Activated naive CD8-positive, alpha-beta T cell treated with anti-CD3 and anti-CD28 coated beads for 36 hours (primary cell): ENCODE data around the gene MAD1L1. TPM values are rescaled to one million over a fixed set of nuclear protein-coding genes. Genes with fewer than 3 reads are reported as not detected.

Source experiments
- DNase-seq: peaks from one replicate; pipeline ENCODE4 v3.0.0; 2021
- H3K27ac Mint-ChIP-seq: one replicate; pipeline ENCODE4 v1.8.0; 2022; ENCODE audit warnings: mild to moderate bottlenecking, moderate library complexity, mixed read lengths
- H3K27me3 Mint-ChIP-seq: one replicate; pipeline ENCODE4 v1.8.0; 2022; ENCODE audit warnings: mild to moderate bottlenecking, mixed read lengths
- H3K36me3 Mint-ChIP-seq: one replicate; pipeline ENCODE4 v1.8.0; 2021; ENCODE audit warnings: mild to moderate bottlenecking, mixed read lengths
- H3K4me1 Mint-ChIP-seq: one replicate; pipeline ENCODE4 v1.8.0; 2021; ENCODE audit warnings: mixed read lengths
- H3K4me3 Mint-ChIP-seq: one replicate; pipeline ENCODE4 v1.8.0; 2022; ENCODE audit warnings: mild to moderate bottlenecking, moderate library complexity, mixed read lengths
- H3K9me3 Mint-ChIP-seq: one replicate; pipeline ENCODE4 v1.8.0; 2022; ENCODE audit warnings: mixed read lengths
- total RNA-seq, 2 experiments: library from RNA; stranded (reverse); gene quantifications; one replicate each; pipeline ENCODE4 v1.2.3, GENCODE V29; 2021

Gene MAD1L1
- total RNA-seq, 2 experiments from 2014 or later, result 36.5 to 37.8 TPM

DNA sequence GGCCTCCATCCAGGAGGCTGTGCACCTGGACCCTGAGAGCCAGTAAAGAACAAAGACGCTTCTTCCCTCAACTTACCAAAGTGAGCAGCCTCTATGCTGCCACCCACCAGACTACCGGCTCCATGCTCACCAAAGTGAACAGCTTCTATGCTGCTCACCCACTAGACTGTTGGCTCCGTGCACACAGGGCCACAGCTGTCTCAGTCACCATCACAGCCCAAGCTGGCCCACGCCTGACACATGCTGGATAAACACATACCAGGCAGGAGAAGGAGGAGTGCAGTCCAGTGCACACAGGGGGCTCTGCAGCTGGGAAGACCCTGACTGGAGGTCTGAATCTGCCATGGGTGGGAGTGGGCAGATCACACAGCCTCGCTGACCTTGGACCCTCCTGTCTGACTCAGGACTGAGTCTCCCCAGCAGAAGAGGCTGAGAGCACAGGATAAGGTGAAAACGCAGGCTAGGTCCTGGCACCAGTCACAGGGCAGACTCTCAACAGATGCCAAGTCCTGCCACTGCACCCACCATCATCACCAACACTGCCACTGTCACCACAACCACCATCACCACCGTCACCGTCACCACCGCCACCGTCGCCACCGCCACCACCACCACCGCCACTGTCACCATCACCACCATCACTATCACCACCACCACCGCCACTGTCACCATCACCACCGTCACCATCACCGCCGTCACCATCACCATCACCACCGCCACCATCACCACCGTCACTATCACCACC is 130.9 kb downstream of the MAD1L1 start:
- peaks cover 48% of the 10 kb centered on the region for H3K4me1 Mint-ChIP-seq
- no peaks in the 10 kb centered on the region for H3K27me3 Mint-ChIP-seq
- H3K27ac Mint-ChIP-seq, result peak overlapping the region; percentile 59
- H3K36me3 Mint-ChIP-seq, result peaks cover 8% of the 10 kb centered on the region
- no peak for DNase-seq
- no peak overlapping the region for H3K4me3 Mint-ChIP-seq
- H3K9me3 Mint-ChIP-seq, result no peaks in the 10 kb centered on the region

DNA sequence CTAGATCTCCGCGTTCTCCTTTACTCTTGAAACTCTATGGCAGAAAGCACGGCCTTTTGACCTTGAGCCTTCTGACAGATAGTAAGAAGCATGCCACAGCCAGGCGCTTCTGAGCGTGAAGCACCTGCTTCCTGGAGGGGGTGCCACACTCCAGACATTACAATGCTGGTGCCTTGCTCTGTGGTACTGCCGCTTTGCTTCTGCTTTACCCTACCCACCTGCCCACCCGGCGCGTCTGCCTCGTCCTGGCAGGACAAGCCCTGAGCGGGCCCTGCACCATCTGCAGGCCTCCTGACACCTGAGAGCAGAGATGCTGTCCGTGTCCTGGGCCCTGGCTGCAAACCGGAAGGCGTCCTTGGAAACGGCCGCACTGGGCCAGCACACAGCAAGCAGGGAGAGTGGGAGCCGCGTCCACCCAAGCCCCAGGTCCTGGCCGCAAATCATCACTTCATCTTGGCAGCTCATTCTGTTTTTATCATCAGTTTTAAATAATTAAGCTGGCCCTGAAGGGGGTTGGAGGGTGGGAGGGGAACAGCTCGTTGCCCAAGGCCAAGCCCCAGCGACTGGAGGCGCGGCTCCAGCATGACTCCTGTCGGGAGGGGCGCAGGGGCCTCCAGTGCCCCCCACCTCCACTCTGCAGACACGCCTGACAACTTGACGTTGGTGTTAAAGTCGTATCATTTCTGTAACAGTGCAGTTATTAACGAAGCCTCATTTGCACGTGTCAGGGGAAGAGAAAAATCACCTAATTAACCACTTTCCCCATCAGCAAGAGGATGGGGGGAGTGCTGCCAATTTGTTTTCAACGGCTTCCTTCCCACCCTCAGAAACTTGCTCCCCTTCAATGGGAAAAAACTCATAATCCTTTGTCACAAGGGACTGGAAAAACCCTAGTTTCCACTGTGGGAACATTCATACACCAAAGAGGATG is 132.2 kb downstream of the MAD1L1 start:
- Mint-ChIP-seq H3K27me3 (no peaks in the 10 kb centered on the region), H3K4me1 (peaks cover 47% of the 10 kb centered on the region), H3K4me3 (peak overlapping the region; percentile 20), H3K27ac (peak overlapping the region; percentile 83), H3K9me3 (no peaks in the 10 kb centered on the region), H3K36me3 (peaks cover 8% of the 10 kb centered on the region)
- peak; percentile 36 for DNase-seq

DNA sequence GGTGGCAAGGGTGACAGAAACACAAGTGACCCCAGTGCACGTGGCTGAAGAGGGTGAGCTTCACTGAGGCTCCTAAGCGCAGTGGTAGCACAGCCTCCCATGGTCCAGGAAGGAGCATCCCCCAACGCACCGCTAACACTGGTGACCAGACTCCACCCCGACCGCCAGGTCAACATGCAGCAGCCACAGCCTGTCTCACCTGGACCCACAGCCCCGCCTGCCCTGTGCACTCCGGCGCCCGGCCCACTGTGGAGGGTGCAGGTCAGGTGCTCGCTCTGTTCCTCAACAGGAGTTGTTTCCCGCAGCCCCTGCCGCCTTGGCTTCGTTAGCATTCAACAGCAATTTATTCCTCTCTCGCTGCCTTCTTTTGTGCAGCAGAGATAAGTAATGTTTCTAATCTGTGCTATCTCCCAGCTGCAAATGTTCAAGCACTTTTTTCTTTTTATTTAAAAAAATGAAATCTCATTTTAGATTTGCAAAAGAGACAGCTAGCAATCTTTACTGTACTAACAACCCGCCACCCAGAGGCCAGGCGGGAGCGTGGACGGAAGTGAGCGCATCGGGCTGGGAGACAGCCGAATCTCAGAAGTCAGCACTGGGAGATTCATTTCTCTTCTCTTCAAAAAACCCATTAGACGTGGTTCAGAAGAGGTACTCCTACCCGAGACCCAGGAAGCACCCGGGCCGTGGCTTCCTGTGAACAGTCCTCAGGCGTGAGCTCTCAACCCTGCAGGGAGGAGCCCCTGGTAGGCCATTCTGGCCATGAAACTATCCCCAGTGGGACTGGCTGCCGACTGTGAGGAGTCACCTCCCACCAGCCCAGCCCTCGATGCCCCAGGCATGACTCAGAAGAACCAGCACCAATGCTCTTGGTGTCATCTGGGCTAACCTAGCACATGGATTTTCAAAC is 133.4 kb downstream of the MAD1L1 start:
- Mint-ChIP-seq H3K4me1 (peaks cover 47% of the 10 kb centered on the region), H3K4me3 (peak overlapping the region; percentile 20), H3K27me3 (no peaks in the 10 kb centered on the region), H3K9me3 (no peaks in the 10 kb centered on the region), H3K36me3 (peaks cover 10% of the 10 kb centered on the region), H3K27ac (peak overlapping the region; percentile 83)
- DNase-seq, result peak; percentile 50

DNA sequence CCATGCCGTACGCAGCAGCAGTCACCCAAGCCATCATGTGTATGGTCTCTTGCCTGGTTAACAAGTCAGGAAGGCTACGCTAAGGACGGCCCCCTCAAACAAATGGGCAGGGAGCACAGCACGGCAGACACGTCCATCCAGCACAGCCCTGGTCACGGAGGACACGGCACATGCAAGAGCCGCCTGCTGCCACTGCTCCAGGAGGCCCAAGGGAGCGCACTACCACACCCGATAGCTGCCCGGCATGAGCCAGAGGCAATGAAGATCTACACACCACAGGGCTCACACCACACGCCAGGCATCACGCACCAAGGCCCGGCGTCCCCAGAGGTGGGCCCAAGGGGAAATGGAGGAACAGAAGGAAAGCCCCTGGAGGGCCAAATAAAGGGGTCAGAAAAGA is 134.2 kb downstream of the MAD1L1 start:
- peaks cover 45% of the 10 kb centered on the region for H3K4me1 Mint-ChIP-seq
- H3K27me3 Mint-ChIP-seq, result no peaks in the 10 kb centered on the region
- no peak for DNase-seq
- no peak overlapping the region for H3K4me3 Mint-ChIP-seq
- peaks cover 12% of the 10 kb centered on the region for H3K36me3 Mint-ChIP-seq
- H3K27ac Mint-ChIP-seq, result peak overlapping the region; percentile 14
- no peaks in the 10 kb centered on the region for H3K9me3 Mint-ChIP-seq

DNA sequence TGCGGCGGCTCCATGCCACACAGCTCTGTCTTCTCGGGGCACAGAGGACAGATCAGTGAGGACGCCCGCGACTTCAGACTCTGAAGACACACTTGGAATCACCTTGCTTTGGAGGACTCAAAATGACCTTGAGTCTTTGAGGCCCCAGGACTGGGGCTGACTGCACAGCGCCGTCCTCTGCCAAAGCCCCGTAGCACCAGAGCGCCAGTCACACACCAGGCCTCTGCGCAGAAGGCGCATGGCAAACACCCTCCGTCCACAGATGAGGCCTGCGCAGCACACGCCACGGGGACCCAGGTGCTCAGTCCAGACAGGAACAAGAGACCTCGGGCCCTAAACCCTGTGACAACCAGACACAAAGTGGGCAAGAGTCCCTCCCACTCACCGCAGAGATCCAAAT is 134.7 kb downstream of the MAD1L1 start:
- Mint-ChIP-seq H3K36me3 (peaks cover 13% of the 10 kb centered on the region), H3K27ac (no peak overlapping the region), H3K9me3 (no peaks in the 10 kb centered on the region), H3K4me3 (no peak overlapping the region), H3K4me1 (peaks cover 44% of the 10 kb centered on the region), H3K27me3 (no peaks in the 10 kb centered on the region)
- DNase-seq, result no peak

DNA sequence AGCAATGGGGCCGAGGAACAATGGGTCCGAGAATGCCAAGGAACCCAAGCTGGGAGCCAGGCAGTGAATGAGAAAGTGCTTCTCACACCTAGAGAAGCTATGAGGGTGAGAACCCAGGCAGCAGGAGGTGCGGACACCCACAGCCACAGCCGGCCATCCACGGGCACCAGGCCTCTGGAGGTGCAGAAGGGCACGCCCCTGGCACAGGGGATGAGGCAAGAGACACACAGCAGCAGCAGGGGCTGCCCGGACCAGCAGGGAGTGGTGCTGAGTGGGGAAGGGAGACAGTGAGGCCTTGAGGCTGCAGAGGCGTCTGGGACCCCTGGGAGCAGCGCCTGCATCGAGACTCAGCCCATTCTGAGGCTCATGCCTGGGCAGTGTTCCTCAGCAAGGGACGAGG is 135.3 kb downstream of the MAD1L1 start:
- DNase-seq, result no peak
- Mint-ChIP-seq H3K4me3 (no peak overlapping the region), H3K4me1 (peaks cover 44% of the 10 kb centered on the region), H3K36me3 (peaks cover 12% of the 10 kb centered on the region), H3K27ac (no peak overlapping the region), H3K27me3 (no peaks in the 10 kb centered on the region), H3K9me3 (no peaks in the 10 kb centered on the region)

DNA sequence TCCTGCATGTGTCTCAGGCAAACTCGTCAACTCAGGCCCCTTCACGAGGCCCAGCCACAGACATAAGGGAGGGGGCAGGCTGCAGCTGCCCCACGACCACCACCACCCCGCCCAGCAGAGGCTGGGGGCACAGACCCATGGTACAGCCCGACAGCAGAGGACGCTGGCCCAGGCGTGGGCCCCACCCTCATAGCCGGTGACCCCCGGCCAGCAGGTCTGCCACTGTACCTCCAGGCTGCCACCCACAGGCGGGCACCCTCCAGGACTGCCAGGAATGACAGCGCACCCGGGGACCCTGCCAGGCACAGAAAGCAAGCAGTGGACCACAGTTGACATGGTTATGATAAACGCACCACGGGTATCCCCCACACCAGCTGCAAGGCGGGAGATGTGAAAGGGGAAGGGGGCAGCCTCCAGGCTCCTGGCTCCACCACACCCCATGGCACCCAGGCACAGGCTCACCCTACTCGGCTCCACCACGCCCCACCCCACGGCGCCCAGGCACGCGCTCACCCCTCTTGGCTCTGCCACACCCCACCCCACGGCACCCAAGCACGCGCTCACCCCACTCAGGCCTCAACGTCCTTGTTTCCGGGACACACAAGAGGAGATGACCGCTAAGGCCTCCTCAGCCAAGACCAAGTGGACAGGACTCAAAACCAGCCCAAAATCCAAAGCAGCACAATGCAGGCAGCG is 135.9 kb downstream of the MAD1L1 start:
- Mint-ChIP-seq H3K9me3 (no peaks in the 10 kb centered on the region), H3K4me1 (peaks cover 44% of the 10 kb centered on the region), H3K27ac (no peak overlapping the region), H3K27me3 (no peaks in the 10 kb centered on the region), H3K36me3 (peaks cover 8% of the 10 kb centered on the region), H3K4me3 (no peak overlapping the region)
- DNase-seq, result no peak

DNA sequence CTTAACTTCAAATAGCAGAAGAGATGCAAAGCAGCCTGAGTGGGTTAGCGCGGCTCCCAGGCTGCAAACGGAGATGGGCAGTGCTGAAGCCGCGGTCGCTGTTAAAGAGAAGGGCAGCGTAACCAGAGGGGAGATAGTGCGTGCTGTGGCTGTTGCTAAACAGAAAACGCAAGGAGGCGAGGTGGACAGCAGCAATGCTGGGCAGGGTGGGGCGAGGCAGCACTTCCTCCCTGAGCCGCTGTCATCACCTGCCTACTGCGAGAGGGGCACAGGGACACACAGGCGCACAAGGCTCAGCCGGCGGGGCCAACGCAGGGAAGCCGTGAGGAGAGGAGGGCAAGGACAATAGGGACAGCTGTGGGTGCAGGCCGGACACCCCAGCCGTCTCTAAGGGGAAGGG is 137.3 kb downstream of the MAD1L1 start:
- no peaks in the 10 kb centered on the region for H3K27me3 Mint-ChIP-seq
- H3K27ac Mint-ChIP-seq, result no peak overlapping the region
- H3K9me3 Mint-ChIP-seq, result no peaks in the 10 kb centered on the region
- peaks cover 38% of the 10 kb centered on the region for H3K4me1 Mint-ChIP-seq
- H3K4me3 Mint-ChIP-seq, result no peak overlapping the region
- peaks cover 8% of the 10 kb centered on the region for H3K36me3 Mint-ChIP-seq
- no peak for DNase-seq

DNA sequence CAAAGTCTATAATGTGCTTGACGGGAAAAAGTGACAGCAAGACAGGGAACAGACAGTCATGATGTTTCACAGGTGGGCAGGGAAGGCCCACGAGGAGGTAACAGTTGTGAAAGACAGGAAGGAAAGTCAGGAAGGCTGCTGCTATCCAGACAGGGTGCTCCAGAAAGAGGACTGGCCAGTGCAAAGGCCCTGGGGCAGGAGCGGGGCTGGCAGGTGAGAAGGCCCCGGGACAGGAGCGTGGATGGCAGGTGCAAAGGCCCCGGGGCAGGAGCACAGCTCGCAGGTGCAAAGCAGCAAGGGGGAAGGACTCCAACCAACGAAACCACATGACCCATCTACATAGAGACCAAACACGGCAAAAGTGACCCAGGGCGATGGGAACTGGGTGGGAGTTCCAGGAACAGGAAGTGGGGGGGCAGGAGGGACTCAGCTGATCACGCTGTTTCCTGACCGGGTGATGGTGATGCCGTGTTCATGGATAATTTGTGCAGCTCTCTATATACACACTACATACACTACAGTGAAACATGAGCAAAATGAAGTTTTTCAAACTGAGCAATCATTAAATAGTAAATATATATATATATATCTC is 138.2 kb downstream of the MAD1L1 start:
- peaks cover 29% of the 10 kb centered on the region for H3K4me1 Mint-ChIP-seq
- no peak overlapping the region for H3K27ac Mint-ChIP-seq
- DNase-seq, result no peak
- H3K27me3 Mint-ChIP-seq, result no peaks in the 10 kb centered on the region
- H3K4me3 Mint-ChIP-seq, result no peak overlapping the region
- H3K36me3 Mint-ChIP-seq, result peaks cover 5% of the 10 kb centered on the region
- no peaks in the 10 kb centered on the region for H3K9me3 Mint-ChIP-seq

DNA sequence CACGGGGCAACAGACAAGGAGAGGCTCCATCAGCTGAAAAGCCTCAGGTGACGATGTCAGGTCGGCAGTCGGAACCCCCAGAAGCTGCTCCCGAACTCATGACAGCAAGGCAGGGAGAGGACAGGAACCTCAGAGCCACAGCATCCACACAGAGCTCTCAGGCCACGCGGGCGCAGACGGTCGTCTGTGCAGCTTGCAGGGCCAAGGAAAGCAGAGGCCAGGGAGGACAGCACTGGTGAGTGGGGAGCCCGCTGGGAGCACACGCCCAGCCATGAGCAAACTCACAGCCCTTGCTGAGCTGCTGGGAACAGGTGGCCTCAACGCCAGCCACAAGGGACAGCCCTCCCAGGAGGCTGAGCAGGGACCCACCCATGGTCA is 138.9 kb downstream of the MAD1L1 start:
- Mint-ChIP-seq H3K27ac (no peak overlapping the region), H3K36me3 (peaks cover 5% of the 10 kb centered on the region), H3K27me3 (no peaks in the 10 kb centered on the region), H3K4me3 (no peak overlapping the region), H3K4me1 (peaks cover 23% of the 10 kb centered on the region), H3K9me3 (no peaks in the 10 kb centered on the region)
- DNase-seq, result no peak

DNA sequence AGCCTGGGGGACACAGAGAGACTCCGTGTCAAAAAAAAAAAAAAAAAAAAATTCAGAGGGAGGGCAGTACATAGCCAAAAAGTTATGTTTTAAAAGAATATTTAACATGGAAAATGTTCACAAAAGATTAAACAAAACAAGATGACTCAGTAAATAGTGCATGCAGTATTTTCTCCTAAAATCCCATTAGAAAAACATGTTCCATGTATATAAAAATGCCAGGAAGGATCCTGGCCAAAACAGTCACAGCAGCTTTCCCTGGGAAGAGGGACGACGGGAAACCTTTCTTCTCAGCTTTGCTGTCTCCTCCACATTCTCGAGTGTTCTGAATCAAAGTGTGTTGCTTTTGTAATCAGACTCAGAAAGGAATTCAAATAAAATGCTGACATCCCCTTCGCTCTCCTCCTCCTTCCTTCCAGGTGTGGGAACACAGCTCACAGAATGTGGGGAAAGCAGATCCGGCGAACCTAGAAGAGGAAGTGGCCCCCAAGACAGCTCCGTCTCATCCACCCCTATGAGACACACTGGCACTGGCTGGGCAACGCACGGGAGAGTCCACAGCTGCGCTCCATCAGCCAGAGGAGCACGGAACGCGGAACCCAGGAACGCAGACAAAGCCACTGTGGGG is 139.4 kb downstream of the MAD1L1 start:
- Mint-ChIP-seq H3K36me3 (peaks cover 5% of the 10 kb centered on the region), H3K9me3 (no peaks in the 10 kb centered on the region), H3K27ac (no peak overlapping the region), H3K4me1 (peaks cover 19% of the 10 kb centered on the region), H3K4me3 (no peak overlapping the region), H3K27me3 (no peaks in the 10 kb centered on the region)
- DNase-seq, result no peak

DNA sequence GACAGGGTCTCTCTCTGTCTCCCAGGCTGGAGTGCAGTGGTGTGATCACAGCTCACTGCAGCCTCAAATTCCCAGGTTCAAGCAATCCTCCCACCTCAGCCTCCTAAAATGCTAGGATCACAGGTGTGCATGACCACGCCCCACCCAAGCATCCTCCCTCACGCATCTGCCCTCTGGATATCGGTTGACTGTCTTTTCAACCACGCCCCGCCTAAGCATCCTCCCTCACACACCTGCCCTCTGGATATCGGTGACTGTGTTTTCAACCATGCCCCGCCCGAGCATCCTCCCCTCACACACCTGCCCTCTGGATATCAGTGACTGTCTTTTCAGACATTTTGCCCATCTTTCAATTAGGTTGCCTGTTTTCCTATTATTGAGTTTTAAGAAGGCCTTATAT is 140.5 kb downstream of the MAD1L1 start:
- no peak for DNase-seq
- Mint-ChIP-seq H3K27me3 (no peaks in the 10 kb centered on the region), H3K4me3 (no peak overlapping the region), H3K27ac (no peak overlapping the region), H3K36me3 (peaks cover 5% of the 10 kb centered on the region), H3K4me1 (peaks cover 17% of the 10 kb centered on the region), H3K9me3 (no peaks in the 10 kb centered on the region)

DNA sequence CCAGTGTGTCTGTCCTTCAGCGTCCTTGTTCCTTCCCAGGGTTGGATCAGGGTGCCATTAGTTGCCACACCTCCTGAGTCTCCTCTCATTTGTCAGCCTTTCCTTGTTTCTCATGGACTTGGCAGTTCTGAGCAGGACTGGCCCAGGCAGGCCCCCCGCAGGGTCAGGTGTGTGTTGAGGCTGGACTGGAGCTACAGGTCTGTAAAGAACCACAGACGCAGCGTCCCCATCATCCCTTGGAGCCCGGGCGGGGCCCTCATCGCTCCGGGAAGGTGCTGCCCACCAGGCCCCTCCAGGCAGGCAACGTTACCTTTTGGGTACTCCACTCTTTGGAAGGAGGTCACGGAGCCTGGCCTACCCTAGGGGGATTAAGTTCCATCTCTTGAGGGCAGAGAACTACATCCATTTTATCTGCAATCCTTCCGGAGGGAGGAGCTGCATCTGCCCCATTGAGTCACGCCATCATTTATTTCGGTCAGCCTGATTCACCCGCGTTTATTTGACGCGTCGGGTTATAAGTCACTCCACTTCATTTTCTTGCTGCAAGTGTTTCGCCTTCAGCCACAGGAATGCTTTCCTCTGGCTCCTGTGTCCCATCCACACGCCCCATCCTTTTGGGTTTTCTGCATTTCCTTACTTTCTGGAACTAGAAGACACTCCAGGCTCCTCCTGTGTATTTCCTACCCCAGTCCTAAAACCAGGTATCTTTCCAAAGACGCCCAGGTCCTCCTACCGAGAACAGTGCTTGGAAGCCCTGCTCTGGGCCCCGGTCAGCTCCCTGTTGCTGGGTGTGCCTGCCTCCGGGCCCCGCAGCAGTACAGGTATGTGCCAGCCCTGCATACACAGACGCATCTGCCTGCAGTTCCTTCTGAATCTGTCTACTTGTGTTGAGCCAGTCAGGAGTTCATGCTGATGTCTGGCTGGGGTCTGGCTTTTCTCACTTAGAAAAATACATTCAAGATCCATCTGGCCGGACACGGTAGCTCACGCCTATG is 141.9 kb downstream of the MAD1L1 start:
- H3K4me3 Mint-ChIP-seq, result no peak overlapping the region
- DNase-seq, result no peak
- no peaks in the 10 kb centered on the region for H3K27me3 Mint-ChIP-seq
- H3K36me3 Mint-ChIP-seq, result peaks cover 8% of the 10 kb centered on the region
- peaks cover 20% of the 10 kb centered on the region for H3K4me1 Mint-ChIP-seq
- H3K27ac Mint-ChIP-seq, result no peak overlapping the region
- no peaks in the 10 kb centered on the region for H3K9me3 Mint-ChIP-seq
